Fibroblast of pulmonary artery (primary cell): ENCODE measurements around the gene ULBP3.

Experiments used
- DNase-seq: peaks from one replicate; pipeline ENCODE4 v3.0.0-alpha.2; 2010; ENCODE audit warnings: low read depth
- H3K4me3 ChIP-seq: replicated peaks from 2 replicates; pipeline ENCODE4 v1.5.1; 2011; ENCODE audit warnings: low read depth, mild to moderate bottlenecking, control low read depth, low read length, moderate library complexity
- TF ChIP-seq, protein P1 (sequence below): IDR thresholded peaks from 2 replicates; pipeline ENCODE4 v1.5.1; 2011; ENCODE audit warnings: mild to moderate bottlenecking, control low read depth, low read length, inconsistent platforms; ENCODE audit errors: missing control alignments

Gene ULBP3

GRCh38 chr6:150036081-150036480 lies 32.8 kb downstream of the ULBP3 start:
- H3K4me3 ChIP-seq: no peak overlapping the region
- TF ChIP-seq, protein P1, sequence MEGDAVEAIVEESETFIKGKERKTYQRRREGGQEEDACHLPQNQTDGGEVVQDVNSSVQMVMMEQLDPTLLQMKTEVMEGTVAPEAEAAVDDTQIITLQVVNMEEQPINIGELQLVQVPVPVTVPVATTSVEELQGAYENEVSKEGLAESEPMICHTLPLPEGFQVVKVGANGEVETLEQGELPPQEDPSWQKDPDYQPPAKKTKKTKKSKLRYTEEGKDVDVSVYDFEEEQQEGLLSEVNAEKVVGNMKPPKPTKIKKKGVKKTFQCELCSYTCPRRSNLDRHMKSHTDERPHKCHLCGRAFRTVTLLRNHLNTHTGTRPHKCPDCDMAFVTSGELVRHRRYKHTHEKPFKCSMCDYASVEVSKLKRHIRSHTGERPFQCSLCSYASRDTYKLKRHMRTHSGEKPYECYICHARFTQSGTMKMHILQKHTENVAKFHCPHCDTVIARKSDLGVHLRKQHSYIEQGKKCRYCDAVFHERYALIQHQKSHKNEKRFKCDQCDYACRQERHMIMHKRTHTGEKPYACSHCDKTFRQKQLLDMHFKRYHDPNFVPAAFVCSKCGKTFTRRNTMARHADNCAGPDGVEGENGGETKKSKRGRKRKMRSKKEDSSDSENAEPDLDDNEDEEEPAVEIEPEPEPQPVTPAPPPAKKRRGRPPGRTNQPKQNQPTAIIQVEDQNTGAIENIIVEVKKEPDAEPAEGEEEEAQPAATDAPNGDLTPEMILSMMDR: no peak
- DNase-seq: no peak

- no peak overlapping the region for H3K4me3 ChIP-seq
- DNase-seq: no peak
- TF ChIP-seq, protein P1: no peak
Observed at GRCh38 chr6:150033207-150033771, 35.6 kb downstream of the ULBP3 start.

- H3K4me3 ChIP-seq: no peak overlapping the region
- TF ChIP-seq, protein P1: no peak
- DNase-seq: no peak
Observed at GRCh38 chr6:150032598-150032997, 36.3 kb downstream of the ULBP3 start.

DNA sequence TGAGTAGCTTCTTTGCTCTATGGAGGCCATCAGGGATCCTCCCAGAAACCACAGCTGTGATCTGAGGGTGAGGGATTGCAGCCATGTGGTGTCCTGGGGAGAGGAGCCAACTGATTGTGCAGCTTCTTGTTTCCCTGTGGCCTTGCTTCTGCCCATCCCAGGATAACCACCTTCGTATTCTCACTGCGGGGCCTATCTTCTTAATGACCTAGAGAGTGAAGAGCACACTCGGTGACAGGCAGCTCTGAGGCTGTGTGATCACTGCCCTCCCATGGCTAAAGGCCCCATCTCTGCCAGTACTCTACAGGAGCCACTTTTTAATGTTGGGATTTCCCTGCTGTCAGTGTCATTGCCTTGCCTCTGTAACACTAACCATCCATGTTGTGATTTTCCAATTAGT lies 38.3 kb downstream of the ULBP3 start:
- H3K4me3 ChIP-seq: no peak overlapping the region
- TF ChIP-seq, protein P1: no peak
- no peak for DNase-seq

DNA sequence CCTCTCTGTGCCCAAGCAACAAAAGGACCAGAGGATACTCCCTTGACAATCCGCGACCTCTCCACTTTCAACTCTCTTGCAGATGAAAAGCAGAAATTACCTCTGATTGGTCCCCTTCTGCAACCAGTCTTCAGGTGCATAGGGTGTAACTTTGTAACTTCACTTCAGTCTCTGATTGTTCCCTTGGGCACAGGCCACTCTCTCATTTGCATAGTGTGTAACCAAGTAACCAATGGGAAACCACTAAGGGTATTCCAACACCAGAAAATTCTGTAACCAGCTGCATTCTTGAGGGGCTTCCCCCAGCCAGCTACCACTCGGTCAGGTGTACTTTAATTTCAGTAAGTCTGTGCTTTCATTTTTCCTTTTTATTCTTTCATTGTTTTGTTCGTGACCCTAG lies 39.2 kb downstream of the ULBP3 start:
- DNase-seq: no peak
- no peak overlapping the region for H3K4me3 ChIP-seq
- TF ChIP-seq, protein P1: no peak

- TF ChIP-seq, protein P1: no peak
- H3K4me3 ChIP-seq: no peak overlapping the region
- no peak for DNase-seq
Observed at GRCh38 chr6:150029276-150029675, 39.6 kb downstream of the ULBP3 start.

DNA sequence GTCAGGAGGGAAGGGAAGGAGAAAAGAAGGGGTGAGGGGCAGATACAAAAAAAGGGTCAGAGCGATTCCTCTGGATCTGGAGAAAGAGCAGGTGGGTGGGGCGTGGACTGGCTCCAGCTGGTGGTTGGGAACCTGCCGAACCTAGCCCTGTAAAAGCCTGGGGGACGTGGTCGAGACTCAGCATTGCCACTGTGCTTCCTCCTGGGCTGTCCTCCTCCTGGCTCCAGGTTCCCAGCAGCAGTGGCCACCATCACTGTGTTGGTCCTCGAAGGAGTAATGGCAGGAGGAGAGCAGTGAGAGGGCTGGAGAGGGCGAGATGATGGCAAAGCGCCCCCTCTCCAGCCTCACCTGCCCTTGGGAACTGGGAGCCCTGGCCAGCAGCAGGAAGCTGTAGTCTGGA lies 40.1 kb downstream of the ULBP3 start:
- TF ChIP-seq, protein P1: no peak
- H3K4me3 ChIP-seq: no peak overlapping the region
- no peak for DNase-seq
